HepG2 (cell line): ENCODE measurements around the gene PRKACA.

Experiments used
- CCDC6 ChIP-seq: sonication (generic); formaldehyde crosslinking; IDR thresholded peaks from 2 replicates; pipeline ENCODE4 v1.8.1; 2022; ENCODE audit warnings: mild to moderate bottlenecking, missing genetic modification reagents, moderate library complexity
- MYNN ChIP-seq: sonication (generic); formaldehyde crosslinking; IDR thresholded peaks from 2 replicates; pipeline ENCODE4 v1.4.0; 2020; ENCODE audit warnings: mild to moderate bottlenecking, low read depth, missing genetic modification reagents
- NR2C2 ChIP-seq: sonication (generic); formaldehyde crosslinking; IDR thresholded peaks from 2 replicates; pipeline ENCODE4 v1.4.0; 2020; ENCODE audit warnings: missing genetic modification reagents, mild to moderate bottlenecking, moderate library complexity, borderline replicate concordance
- POLR2A ChIP-seq, 2 experiments: IDR thresholded peaks; 2 replicates each; pipeline ENCODE4 v1.6.1; 2011; ENCODE audit warnings: low read depth in 2 of 2, low read length in 2 of 2, mild to moderate bottlenecking in 1 of 2, moderate library complexity in 1 of 2; ENCODE audit not compliant: insufficient read depth in 1 of 2
- RFXANK ChIP-seq: IDR thresholded peaks from 2 replicates; pipeline ENCODE4 v1.6.1; 2016
- SP1 ChIP-seq, 2 experiments: fragments of 450-650 bp in 1 of 2; sonication (generic) in 1 of 2; formaldehyde crosslinking in 1 of 2; IDR thresholded peaks; 2 replicates each; pipeline versions ENCODE4 v1.4.0 to v1.6.1; 2016 to 2020; ENCODE audit warnings: missing genetic modification reagents in 1 of 2
- ZNF225 ChIP-seq: sonication (generic); formaldehyde crosslinking; IDR thresholded peaks from 2 replicates; pipeline ENCODE4 v1.4.0; 2020; ENCODE audit warnings: mild to moderate bottlenecking, missing genetic modification reagents
- ZNF24 ChIP-seq: fragments of 450-650 bp; IDR thresholded peaks from 2 replicates; pipeline ENCODE4 v1.6.1; 2017; ENCODE audit warnings: antibody characterized with exemption, mild to moderate bottlenecking
- TF ChIP-seq, protein P1 (sequence below), 2 experiments: IDR thresholded peaks; 2 replicates each; pipeline ENCODE4 v1.6.1; 2011 to 2012; ENCODE audit warnings: low read length in 2 of 2, borderline replicate concordance in 1 of 2, low read depth in 1 of 2, mild to moderate bottlenecking in 1 of 2, moderate library complexity in 1 of 2
- TF ChIP-seq, protein P2 (sequence below): sonication (generic); formaldehyde crosslinking; IDR thresholded peaks from 2 replicates; pipeline ENCODE4 v1.4.0; 2020; ENCODE audit warnings: missing genetic modification reagents
- TF ChIP-seq, protein P3 (sequence below): sonication (generic); formaldehyde crosslinking; IDR thresholded peaks from 2 replicates; pipeline ENCODE4 v1.5.0; 2020; ENCODE audit warnings: mild to moderate bottlenecking, missing genetic modification reagents, moderate library complexity
- TF ChIP-seq, protein P4 (sequence below): sonication (generic); formaldehyde crosslinking; IDR thresholded peaks from 2 replicates; pipeline ENCODE4 v1.8.0; 2022; ENCODE audit warnings: mild to moderate bottlenecking, missing genetic modification reagents, borderline replicate concordance

GRCh38 chr19:14142262-14143190 is 25.0 kb upstream of the PRKACA start:
- TF ChIP-seq, protein P1, sequence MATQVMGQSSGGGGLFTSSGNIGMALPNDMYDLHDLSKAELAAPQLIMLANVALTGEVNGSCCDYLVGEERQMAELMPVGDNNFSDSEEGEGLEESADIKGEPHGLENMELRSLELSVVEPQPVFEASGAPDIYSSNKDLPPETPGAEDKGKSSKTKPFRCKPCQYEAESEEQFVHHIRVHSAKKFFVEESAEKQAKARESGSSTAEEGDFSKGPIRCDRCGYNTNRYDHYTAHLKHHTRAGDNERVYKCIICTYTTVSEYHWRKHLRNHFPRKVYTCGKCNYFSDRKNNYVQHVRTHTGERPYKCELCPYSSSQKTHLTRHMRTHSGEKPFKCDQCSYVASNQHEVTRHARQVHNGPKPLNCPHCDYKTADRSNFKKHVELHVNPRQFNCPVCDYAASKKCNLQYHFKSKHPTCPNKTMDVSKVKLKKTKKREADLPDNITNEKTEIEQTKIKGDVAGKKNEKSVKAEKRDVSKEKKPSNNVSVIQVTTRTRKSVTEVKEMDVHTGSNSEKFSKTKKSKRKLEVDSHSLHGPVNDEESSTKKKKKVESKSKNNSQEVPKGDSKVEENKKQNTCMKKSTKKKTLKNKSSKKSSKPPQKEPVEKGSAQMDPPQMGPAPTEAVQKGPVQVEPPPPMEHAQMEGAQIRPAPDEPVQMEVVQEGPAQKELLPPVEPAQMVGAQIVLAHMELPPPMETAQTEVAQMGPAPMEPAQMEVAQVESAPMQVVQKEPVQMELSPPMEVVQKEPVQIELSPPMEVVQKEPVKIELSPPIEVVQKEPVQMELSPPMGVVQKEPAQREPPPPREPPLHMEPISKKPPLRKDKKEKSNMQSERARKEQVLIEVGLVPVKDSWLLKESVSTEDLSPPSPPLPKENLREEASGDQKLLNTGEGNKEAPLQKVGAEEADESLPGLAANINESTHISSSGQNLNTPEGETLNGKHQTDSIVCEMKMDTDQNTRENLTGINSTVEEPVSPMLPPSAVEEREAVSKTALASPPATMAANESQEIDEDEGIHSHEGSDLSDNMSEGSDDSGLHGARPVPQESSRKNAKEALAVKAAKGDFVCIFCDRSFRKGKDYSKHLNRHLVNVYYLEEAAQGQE (IDR thresholded peaks at IDR 0.05; ENCODE audit: borderline replicate concordance in 1 of 2, low read depth in 1 of 2, low read length in 2 of 2), result no peak
- TF ChIP-seq MYNN (no peak), ZNF225 (CRISPR knock-in tag) (no peak), POLR2A (IDR thresholded peaks at IDR 0.05; ENCODE audit: insufficient read depth in 1 of 2, low read depth in 2 of 2, low read length in 2 of 2) (no peak), SP1 (IDR thresholded peaks at IDR 0.05) (no peak), SP1 (CRISPR knock-in tag; IDR thresholded peaks at IDR 0.05) (no peak), NR2C2 (CRISPR knock-in tag) (no peak), ZNF24 (no peak), CCDC6 (CRISPR knock-in tag) (no peak), RFXANK (CRISPR knock-in tag) (no peak)
- TF ChIP-seq, protein P2, sequence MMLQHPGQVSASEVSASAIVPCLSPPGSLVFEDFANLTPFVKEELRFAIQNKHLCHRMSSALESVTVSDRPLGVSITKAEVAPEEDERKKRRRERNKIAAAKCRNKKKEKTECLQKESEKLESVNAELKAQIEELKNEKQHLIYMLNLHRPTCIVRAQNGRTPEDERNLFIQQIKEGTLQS (CRISPR knock-in tag), result no peak
- TF ChIP-seq, protein P3, sequence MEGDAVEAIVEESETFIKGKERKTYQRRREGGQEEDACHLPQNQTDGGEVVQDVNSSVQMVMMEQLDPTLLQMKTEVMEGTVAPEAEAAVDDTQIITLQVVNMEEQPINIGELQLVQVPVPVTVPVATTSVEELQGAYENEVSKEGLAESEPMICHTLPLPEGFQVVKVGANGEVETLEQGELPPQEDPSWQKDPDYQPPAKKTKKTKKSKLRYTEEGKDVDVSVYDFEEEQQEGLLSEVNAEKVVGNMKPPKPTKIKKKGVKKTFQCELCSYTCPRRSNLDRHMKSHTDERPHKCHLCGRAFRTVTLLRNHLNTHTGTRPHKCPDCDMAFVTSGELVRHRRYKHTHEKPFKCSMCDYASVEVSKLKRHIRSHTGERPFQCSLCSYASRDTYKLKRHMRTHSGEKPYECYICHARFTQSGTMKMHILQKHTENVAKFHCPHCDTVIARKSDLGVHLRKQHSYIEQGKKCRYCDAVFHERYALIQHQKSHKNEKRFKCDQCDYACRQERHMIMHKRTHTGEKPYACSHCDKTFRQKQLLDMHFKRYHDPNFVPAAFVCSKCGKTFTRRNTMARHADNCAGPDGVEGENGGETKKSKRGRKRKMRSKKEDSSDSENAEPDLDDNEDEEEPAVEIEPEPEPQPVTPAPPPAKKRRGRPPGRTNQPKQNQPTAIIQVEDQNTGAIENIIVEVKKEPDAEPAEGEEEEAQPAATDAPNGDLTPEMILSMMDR (CRISPR knock-in tag), result no peak
- TF ChIP-seq, protein P4, sequence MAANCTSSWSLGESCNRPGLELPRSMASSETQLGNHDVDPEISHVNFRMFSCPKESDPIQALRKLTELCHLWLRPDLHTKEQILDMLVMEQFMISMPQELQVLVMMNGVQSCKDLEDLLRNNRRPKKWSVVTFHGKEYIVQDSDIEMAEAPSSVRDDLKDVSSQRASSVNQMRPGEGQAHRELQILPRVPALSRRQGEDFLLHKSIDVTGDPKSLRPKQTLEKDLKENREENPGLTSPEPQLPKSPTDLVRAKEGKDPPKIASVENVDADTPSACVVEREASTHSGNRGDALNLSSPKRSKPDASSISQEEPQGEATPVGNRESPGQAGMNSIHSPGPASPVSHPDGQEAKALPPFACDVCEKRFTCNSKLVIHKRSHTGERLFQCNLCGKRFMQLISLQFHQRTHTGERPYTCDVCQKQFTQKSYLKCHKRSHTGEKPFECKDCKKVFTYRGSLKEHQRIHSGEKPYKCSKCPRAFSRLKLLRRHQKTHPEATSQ, result no peak
